ENCODE data around the gene TUT1.
"Not testable (repeated sequence)": the region's sequence is repeated elsewhere in the genome, so short reads cannot be mapped to it uniquely, and the experiment has no call there.

DNA sequence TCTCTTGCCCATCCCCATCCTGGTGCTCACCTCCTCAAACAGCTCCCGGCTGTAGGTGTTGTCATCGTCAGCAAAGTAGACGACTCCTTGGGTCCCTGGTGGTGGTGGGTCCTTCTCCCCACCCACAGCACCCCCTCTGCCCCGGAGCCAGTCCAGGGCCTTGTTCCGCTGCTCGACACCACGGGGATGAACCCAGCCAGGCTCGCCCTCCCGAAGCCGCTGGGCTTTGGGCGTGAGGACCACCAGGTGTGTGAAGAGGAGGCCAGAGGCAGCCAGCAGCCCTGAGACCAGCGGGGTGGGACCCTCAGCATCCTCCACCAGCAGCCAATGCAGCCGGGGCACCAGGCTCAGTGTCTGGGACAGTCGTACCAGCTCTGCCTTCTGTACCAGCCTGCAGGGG lies 25.6 kb upstream of the TUT1 start:
- TF ChIP-seq, protein P1, sequence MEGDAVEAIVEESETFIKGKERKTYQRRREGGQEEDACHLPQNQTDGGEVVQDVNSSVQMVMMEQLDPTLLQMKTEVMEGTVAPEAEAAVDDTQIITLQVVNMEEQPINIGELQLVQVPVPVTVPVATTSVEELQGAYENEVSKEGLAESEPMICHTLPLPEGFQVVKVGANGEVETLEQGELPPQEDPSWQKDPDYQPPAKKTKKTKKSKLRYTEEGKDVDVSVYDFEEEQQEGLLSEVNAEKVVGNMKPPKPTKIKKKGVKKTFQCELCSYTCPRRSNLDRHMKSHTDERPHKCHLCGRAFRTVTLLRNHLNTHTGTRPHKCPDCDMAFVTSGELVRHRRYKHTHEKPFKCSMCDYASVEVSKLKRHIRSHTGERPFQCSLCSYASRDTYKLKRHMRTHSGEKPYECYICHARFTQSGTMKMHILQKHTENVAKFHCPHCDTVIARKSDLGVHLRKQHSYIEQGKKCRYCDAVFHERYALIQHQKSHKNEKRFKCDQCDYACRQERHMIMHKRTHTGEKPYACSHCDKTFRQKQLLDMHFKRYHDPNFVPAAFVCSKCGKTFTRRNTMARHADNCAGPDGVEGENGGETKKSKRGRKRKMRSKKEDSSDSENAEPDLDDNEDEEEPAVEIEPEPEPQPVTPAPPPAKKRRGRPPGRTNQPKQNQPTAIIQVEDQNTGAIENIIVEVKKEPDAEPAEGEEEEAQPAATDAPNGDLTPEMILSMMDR (IDR thresholded peaks at IDR 0.05), result not testable (repeated sequence)
- not testable (repeated sequence) for TF ChIP-seq POLR2A (IDR thresholded peaks at IDR 0.05)
